ENCODE data around the gene SLC39A3.

The SLC39A3 gene

GRCh38 chr19:2701361-2702169, 38.3 kb downstream of the SLC39A3 start:
- no peak for DNase-seq

GRCh38 chr19:2700660-2701360, 39.0 kb downstream of the SLC39A3 start:
- no peak for DNase-seq

- no peak for DNase-seq
Observed at GRCh38 chr19:2699413-2700140, 40.2 kb downstream of the SLC39A3 start.

GRCh38 chr19:2694196-2694595, 45.6 kb downstream of the SLC39A3 start:
- no peak for DNase-seq

GRCh38 chr19:2693492-2694160, 46.2 kb downstream of the SLC39A3 start:
- no peak for DNase-seq

- no peak for DNase-seq
Observed at GRCh38 chr19:2691951-2692350, 47.9 kb downstream of the SLC39A3 start.

GRCh38 chr19:2690856-2691255, 49.0 kb downstream of the SLC39A3 start:
- DNase-seq = no peak

- no peak for DNase-seq
Observed at GRCh38 chr19:2686360-2686759, 53.5 kb downstream of the SLC39A3 start.

GRCh38 chr19:2685204-2685704, 54.6 kb downstream of the SLC39A3 start:
- no peak for DNase-seq

GRCh38 chr19:2683430-2684003, 56.3 kb downstream of the SLC39A3 start:
- no peak for DNase-seq

All from right hindlimb (tissue), 1 donor.